ENCODE results near the gene SNAI3. TPM values are rescaled to one million over a fixed set of nuclear protein-coding genes. Genes with fewer than 3 reads are reported as not detected.

SNAI3 gene
- total and polyA plus RNA-seq, 8 donors = 0.19 to 1.9 (median 0.72) TPM

DNA sequence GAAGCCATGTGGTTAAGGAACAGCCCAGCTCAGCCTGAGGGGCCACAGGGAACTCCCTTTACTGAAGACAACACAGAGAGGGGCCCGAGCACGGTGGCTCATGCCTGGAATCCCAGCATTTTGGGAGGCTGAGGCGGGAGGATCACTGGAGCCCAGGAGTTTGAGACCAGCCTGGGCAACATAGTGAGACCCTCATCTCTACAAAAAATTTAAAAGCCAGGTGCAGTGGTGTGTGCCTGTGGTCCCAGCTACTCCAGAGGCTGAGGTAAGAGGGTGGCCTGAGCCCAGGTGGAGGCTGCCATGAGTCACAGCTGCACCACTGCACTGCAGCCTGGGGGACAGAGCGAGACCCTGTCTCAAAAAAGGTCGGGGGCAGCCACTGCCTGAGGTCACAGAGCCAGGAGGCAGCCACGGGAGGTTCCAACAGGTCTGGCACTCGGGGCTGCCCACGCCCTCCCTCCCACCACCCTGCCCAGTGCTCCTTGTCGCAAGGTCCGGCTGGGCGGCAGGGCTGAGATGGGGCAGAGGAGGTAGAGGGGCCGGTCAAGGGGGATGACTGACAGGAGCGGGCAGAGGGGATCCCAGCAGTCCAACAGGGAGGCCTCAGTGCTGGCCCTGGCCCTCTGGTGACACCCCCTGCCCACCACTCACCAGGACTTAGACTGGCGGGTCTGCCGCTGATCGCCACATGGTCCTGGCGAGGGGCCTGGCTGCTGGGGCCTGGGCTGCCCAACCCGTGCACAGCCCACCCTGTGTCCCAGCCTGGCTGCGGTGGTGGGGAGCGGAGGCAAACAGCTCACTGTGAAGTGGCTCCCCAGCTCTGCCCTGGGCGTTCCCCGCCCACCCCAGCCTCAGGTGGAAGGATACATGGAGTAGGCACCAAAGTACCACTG is 38.9 kb downstream of the SNAI3 start:
- H3K27me3 ChIP-seq = no peaks in the 10 kb centered on the region
- H3K27ac ChIP-seq = no peak overlapping the region
- ATAC-seq (no peak), DNase-seq (peak in 2 of 6 donors; percentile 35 to 78), FAIRE-seq (no peak)
- no peaks in the 10 kb centered on the region for H3K9me3 ChIP-seq
- intact Hi-C loops (cut with DNase I) = no loop called here
- no peaks in the 10 kb centered on the region for H3K36me3 ChIP-seq
- peaks cover 0 to 9% (median 0%) of the 10 kb centered on the region in 3 donors for H3K4me1 ChIP-seq
- TF ChIP-seq, protein P1, sequence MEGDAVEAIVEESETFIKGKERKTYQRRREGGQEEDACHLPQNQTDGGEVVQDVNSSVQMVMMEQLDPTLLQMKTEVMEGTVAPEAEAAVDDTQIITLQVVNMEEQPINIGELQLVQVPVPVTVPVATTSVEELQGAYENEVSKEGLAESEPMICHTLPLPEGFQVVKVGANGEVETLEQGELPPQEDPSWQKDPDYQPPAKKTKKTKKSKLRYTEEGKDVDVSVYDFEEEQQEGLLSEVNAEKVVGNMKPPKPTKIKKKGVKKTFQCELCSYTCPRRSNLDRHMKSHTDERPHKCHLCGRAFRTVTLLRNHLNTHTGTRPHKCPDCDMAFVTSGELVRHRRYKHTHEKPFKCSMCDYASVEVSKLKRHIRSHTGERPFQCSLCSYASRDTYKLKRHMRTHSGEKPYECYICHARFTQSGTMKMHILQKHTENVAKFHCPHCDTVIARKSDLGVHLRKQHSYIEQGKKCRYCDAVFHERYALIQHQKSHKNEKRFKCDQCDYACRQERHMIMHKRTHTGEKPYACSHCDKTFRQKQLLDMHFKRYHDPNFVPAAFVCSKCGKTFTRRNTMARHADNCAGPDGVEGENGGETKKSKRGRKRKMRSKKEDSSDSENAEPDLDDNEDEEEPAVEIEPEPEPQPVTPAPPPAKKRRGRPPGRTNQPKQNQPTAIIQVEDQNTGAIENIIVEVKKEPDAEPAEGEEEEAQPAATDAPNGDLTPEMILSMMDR (IDR thresholded peaks at IDR 0.05) = no peak
- 90 to 91% methylated on average over 18 to 22 of the region's 22 CpGs for WGBS, 2 donors
- no peak overlapping the region for H3K4me3 ChIP-seq

- ATAC-seq (no peak), DNase-seq (no peak), FAIRE-seq (no peak)
- peaks cover 0 to 9% (median 0%) of the 10 kb centered on the region in 3 donors for H3K4me1 ChIP-seq
- TF ChIP-seq, protein P1 (IDR thresholded peaks at IDR 0.05) = no peak
- no peaks in the 10 kb centered on the region for H3K9me3 ChIP-seq
- 83 to 93% methylated on average over 28 of the region's 28 CpGs for WGBS, 2 donors
- intact Hi-C loops (cut with DNase I) = no loop called here
- H3K36me3 ChIP-seq = no peaks in the 10 kb centered on the region
- no peak overlapping the region for H3K4me3 ChIP-seq
- H3K27ac ChIP-seq = no peak overlapping the region
- no peaks in the 10 kb centered on the region for H3K27me3 ChIP-seq
Observed at GRCh38 chr16:88646345-88647034, 39.8 kb downstream of the SNAI3 start.

GRCh38 chr16:88645941-88646340 is 40.4 kb downstream of the SNAI3 start:
- Histone ChIP-seq H3K9me3 (no peaks in the 10 kb centered on the region), H3K27ac (no peak overlapping the region), H3K27me3 (no peaks in the 10 kb centered on the region), H3K4me1 (peaks cover 0 to 9% (median 0%) of the 10 kb centered on the region in 3 donors), H3K36me3 (no peaks in the 10 kb centered on the region), H3K4me3 (no peak overlapping the region)
- no peak for DNase-seq
- intact Hi-C loops (cut with DNase I) = no loop called here
- no peak for ATAC-seq
- FAIRE-seq = no peak
- 88 to 93% methylated on average over 23 of the region's 23 CpGs for WGBS, 2 donors
- TF ChIP-seq, protein P1 (IDR thresholded peaks at IDR 0.05) = no peak

- FAIRE-seq (no peak), DNase-seq (no peak), ATAC-seq (no peak)
- H3K4me1 ChIP-seq = peaks cover 0 to 9% (median 0%) of the 10 kb centered on the region in 3 donors
- no peaks in the 10 kb centered on the region for H3K9me3 ChIP-seq
- TF ChIP-seq, protein P1 (IDR thresholded peaks at IDR 0.05) = no peak
- H3K36me3 ChIP-seq = no peaks in the 10 kb centered on the region
- no peak overlapping the region for H3K27ac ChIP-seq
- intact Hi-C loops (cut with DNase I) = no loop called here
- no peak overlapping the region for H3K4me3 ChIP-seq
- no peaks in the 10 kb centered on the region for H3K27me3 ChIP-seq
- 94 to 96% methylated on average over 16 of the region's 16 CpGs for WGBS, 2 donors
Observed at GRCh38 chr16:88645455-88645854, 40.9 kb downstream of the SNAI3 start.
